ENCODE measurements around the gene KRTAP26-1. TPM values are rescaled to one million over a fixed set of nuclear protein-coding genes. Genes with fewer than 3 reads are reported as not detected.

Gene KRTAP26-1
- total RNA-seq, 1 donor from 2014 or later = not detected

- TF ChIP-seq, protein P1, sequence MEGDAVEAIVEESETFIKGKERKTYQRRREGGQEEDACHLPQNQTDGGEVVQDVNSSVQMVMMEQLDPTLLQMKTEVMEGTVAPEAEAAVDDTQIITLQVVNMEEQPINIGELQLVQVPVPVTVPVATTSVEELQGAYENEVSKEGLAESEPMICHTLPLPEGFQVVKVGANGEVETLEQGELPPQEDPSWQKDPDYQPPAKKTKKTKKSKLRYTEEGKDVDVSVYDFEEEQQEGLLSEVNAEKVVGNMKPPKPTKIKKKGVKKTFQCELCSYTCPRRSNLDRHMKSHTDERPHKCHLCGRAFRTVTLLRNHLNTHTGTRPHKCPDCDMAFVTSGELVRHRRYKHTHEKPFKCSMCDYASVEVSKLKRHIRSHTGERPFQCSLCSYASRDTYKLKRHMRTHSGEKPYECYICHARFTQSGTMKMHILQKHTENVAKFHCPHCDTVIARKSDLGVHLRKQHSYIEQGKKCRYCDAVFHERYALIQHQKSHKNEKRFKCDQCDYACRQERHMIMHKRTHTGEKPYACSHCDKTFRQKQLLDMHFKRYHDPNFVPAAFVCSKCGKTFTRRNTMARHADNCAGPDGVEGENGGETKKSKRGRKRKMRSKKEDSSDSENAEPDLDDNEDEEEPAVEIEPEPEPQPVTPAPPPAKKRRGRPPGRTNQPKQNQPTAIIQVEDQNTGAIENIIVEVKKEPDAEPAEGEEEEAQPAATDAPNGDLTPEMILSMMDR (conservative IDR thresholded peaks at IDR 0.05) = no peak
- no peaks in the 10 kb centered on the region for H3K36me3 Mint-ChIP-seq (ENCODE audit: low read depth)
- no peak overlapping the region for H3K27ac Mint-ChIP-seq (ENCODE audit: unreplicated experiment)
- peaks cover 13% of the 10 kb centered on the region for H3K9me3 Mint-ChIP-seq
- no peaks in the 10 kb centered on the region for H3K27me3 Mint-ChIP-seq (ENCODE audit: low read depth)
- no peaks in the 10 kb centered on the region for H3K4me1 Mint-ChIP-seq
- no peak overlapping the region for H3K4me3 Mint-ChIP-seq
- DNase-seq (ENCODE audit: low read depth, low spot score) = no peak
Measured at GRCh38 chr21:30326390-30326789, 6.3 kb upstream of the KRTAP26-1 start.

DNA sequence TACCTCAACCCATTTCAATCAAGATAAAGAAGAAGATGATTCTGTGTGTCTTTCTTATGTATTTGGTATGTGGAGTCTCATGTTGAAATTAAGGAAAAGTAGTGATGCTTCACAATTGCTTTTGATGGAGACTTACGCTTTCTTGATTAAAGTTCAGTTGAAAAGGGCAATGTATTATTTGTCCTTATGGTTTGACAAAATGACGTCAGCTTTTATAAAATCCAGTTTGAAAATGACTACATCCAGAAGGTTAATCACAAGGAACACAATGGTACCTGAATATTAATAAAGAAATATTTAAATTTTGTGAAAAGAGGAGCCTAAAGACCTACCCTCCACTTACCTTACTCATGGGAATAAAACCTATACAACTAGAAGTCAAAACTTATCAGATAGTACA, 4.4 kb downstream of the KRTAP26-1 start:
- H3K27me3 Mint-ChIP-seq (ENCODE audit: low read depth) = no peaks in the 10 kb centered on the region
- H3K4me3 Mint-ChIP-seq = no peak overlapping the region
- DNase-seq (ENCODE audit: low read depth, low spot score) = no peak
- TF ChIP-seq, protein P1 (conservative IDR thresholded peaks at IDR 0.05) = no peak
- no peak overlapping the region for H3K27ac Mint-ChIP-seq (ENCODE audit: unreplicated experiment)
- H3K36me3 Mint-ChIP-seq (ENCODE audit: low read depth) = no peaks in the 10 kb centered on the region
- H3K9me3 Mint-ChIP-seq = no peaks in the 10 kb centered on the region
- no peaks in the 10 kb centered on the region for H3K4me1 Mint-ChIP-seq

DNA sequence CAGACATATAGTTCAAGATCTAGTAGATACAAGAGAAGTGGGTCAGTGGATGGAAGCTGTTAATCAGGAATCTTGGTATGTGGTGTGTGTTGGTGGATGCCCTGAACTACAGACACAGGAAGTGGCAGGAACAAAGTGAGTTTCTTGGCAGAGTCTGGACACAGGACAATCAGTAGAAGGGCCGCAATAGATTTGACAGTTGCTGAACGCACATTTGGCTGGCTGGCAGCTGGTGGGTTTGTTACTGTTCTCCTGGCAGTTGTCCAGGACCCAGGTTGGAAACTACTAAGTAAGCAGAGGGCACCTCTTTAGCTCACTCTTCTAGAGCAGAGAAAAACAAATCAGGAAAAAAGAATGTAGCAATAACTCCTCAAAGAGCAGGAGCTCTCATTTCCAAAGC, 13.2 kb downstream of the KRTAP26-1 start:
- H3K4me1 Mint-ChIP-seq = no peaks in the 10 kb centered on the region
- DNase-seq (ENCODE audit: low read depth, low spot score) = no peak
- no peaks in the 10 kb centered on the region for H3K36me3 Mint-ChIP-seq (ENCODE audit: low read depth)
- H3K4me3 Mint-ChIP-seq = no peak overlapping the region
- TF ChIP-seq, protein P1 (conservative IDR thresholded peaks at IDR 0.05) = no peak
- H3K27ac Mint-ChIP-seq (ENCODE audit: unreplicated experiment) = no peak overlapping the region
- H3K9me3 Mint-ChIP-seq = no peaks in the 10 kb centered on the region
- no peaks in the 10 kb centered on the region for H3K27me3 Mint-ChIP-seq (ENCODE audit: low read depth)

GRCh38 chr21:30305136-30305535, 15.0 kb downstream of the KRTAP26-1 start:
- H3K36me3 Mint-ChIP-seq (ENCODE audit: low read depth) = no peaks in the 10 kb centered on the region
- no peaks in the 10 kb centered on the region for H3K4me1 Mint-ChIP-seq
- TF ChIP-seq, protein P1 (conservative IDR thresholded peaks at IDR 0.05) = no peak
- no peaks in the 10 kb centered on the region for H3K27me3 Mint-ChIP-seq (ENCODE audit: low read depth)
- no peaks in the 10 kb centered on the region for H3K9me3 Mint-ChIP-seq
- H3K4me3 Mint-ChIP-seq = no peak overlapping the region
- no peak overlapping the region for H3K27ac Mint-ChIP-seq (ENCODE audit: unreplicated experiment)
- no peak for DNase-seq (ENCODE audit: low read depth, low spot score)

- Mint-ChIP-seq H3K4me3 (no peak within 1 kb of the TSS), H3K27me3 (ENCODE audit: low read depth) (peaks cover 15% of the 10 kb centered on the region), H3K9me3 (peaks cover 2% of the 10 kb centered on the region), H3K27ac (ENCODE audit: unreplicated experiment) (no peak within 1 kb of the TSS), H3K4me1 (no peaks in the 10 kb centered on the region), H3K36me3 (ENCODE audit: low read depth) (no peaks in the 10 kb centered on the region)
- no peak for DNase-seq (ENCODE audit: low read depth, low spot score)
- TF ChIP-seq, protein P1 (conservative IDR thresholded peaks at IDR 0.05) = no peak
Measured at GRCh38 chr21:30289215-30289614, 30.9 kb downstream of the KRTAP26-1 start, which contains the start of gene KRTAP25-1. Gene KRTAP25-1 (minus strand): TSS chr21:30289514. CDS start chr21:30289490, 24 bp downstream.

DNA sequence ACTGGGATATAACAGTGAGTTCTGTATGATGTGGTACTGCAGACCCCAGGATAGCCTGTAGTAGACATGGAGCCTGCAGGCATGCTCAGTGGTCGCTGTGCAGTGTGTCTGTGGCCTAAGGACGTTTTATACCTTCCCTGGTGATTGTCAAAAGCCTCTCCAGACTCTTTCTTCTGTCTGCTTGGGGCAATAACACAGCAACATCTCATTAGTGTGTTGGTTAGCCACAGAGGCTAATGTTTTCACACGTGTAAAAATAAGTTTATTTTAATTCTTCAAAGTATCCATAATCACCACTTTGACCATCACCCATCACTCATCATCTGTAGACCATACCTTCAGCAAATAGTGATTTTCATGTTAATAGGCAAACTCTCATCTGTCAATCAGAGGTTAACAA, 37.3 kb downstream of the KRTAP26-1 start, which contains the start of gene KRTAP24-1:
Gene KRTAP24-1, minus strand, starts transcription at position 101 of the 400 bp plus-strand sequence. Its CDS starts 18 bp downstream, at position 83.
- no peak within 1 kb of the TSS for H3K27ac Mint-ChIP-seq (ENCODE audit: unreplicated experiment)
- DNase-seq (ENCODE audit: low read depth, low spot score) = no peak
- no peaks in the 10 kb centered on the region for H3K36me3 Mint-ChIP-seq (ENCODE audit: low read depth)
- peaks cover 6% of the 10 kb centered on the region for H3K4me1 Mint-ChIP-seq
- TF ChIP-seq, protein P1 (conservative IDR thresholded peaks at IDR 0.05) = no peak
- peaks cover 3% of the 10 kb centered on the region for H3K9me3 Mint-ChIP-seq
- no peak within 1 kb of the TSS for H3K4me3 Mint-ChIP-seq
- peaks cover 6% of the 10 kb centered on the region for H3K27me3 Mint-ChIP-seq (ENCODE audit: low read depth)

All from neural crest cell (in vitro differentiated cells).